Cardiac muscle cell (in vitro differentiated cells and primary cell): ENCODE results near the gene STRIT1. TPM values are rescaled to one million over a fixed set of nuclear protein-coding genes. Genes with fewer than 3 reads are reported as not detected.

Source experiments
- DNase-seq, 2 donors: peaks; one replicate each; pipeline versions ENCODE4 v3.0.0 to v3.0.0-alpha.2; 2010 to 2017; ENCODE audit warnings: low read depth in 1 of 2, low spot score in 1 of 2
- H3K27ac ChIP-seq: fragments of 200-600 bp; sonication (generic); 2 replicates; pipeline ENCODE4 v1.5.1; 2016
- H3K27me3 ChIP-seq: fragments of 200-600 bp; sonication (generic); 2 replicates; pipeline ENCODE4 v1.6.0; 2016; ENCODE audit warnings: control low read depth
- H3K36me3 ChIP-seq: fragments of 200-600 bp; sonication (generic); 2 replicates; pipeline ENCODE4 v1.5.1; 2016; ENCODE audit warnings: control low read depth
- H3K4me1 ChIP-seq: fragments of 200-600 bp; sonication (generic); 2 replicates; pipeline ENCODE4 v1.8.1; 2017; ENCODE audit warnings: low read depth, mild to moderate bottlenecking, mixed run types
- H3K4me3 ChIP-seq: fragments of 200-600 bp; sonication (generic); 2 replicates; pipeline ENCODE4 v1.5.1; 2016; ENCODE audit warnings: mild to moderate bottlenecking
- H3K9me3 ChIP-seq: fragments of 200-600 bp; sonication (generic); 2 replicates; pipeline ENCODE4 v1.5.1; 2017; ENCODE audit warnings: low read depth, mild to moderate bottlenecking, control low read depth
- CTCF ChIP-seq: IDR thresholded peaks from 2 replicates; pipeline ENCODE4 v1.5.1; 2012; ENCODE audit warnings: low read depth, mild to moderate bottlenecking, low read length
- polyA plus RNA-seq: library from polyadenylated mRNA; unstranded; fragments of >200 nt; fragmentation: Nextera tagmentation; extraction: Ambion mirVana; gene quantifications from 2 replicates; pipeline ENCODE4 v1.2.1, GENCODE V29; 2016
- total RNA-seq: library from RNA; depleted of rRNA; stranded (reverse); fragments of >200 nt; gene quantifications from 2 replicates; pipeline ENCODE4 v1.2.3, GENCODE V29; 2016

STRIT1 gene
- total and polyA plus RNA-seq, 2 experiments from 2014 or later: not detected

GRCh38 chr3:155334215-155334913 lies 40.9 kb upstream of the STRIT1 start:
- H3K9me3 ChIP-seq: no peaks in the 10 kb centered on the region
- H3K27ac ChIP-seq: no peak overlapping the region
- H3K27me3 ChIP-seq: no peaks in the 10 kb centered on the region
- no peak for DNase-seq
- no peak for TF ChIP-seq CTCF
- H3K4me1 ChIP-seq: no peaks in the 10 kb centered on the region
- H3K4me3 ChIP-seq: no peak overlapping the region
- H3K36me3 ChIP-seq: no peaks in the 10 kb centered on the region

DNA sequence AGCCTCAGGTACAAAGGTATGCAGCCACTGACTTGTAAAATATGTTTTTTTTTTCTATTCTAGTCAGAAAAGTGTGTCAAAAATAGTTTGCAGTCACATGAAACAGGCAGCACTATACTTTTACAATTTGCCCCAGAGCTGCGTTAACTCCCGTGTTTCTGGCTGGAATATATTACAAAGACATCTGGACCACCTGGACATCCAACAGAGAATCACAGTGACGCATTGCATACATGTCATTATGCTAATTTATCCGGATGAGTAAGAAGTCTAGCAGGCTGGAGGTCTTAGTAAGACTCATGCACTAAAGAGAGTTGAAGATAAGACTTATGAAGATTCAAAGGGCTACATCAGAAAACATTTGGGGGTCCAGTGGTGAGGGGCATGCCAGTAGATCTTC lies 39.2 kb upstream of the STRIT1 start:
- Histone ChIP-seq H3K27ac (no peak overlapping the region), H3K27me3 (no peaks in the 10 kb centered on the region), H3K4me1 (no peaks in the 10 kb centered on the region), H3K4me3 (no peak overlapping the region), H3K9me3 (no peaks in the 10 kb centered on the region), H3K36me3 (no peaks in the 10 kb centered on the region)
- TF ChIP-seq CTCF: no peak
- DNase-seq: no peak

GRCh38 chr3:155331078-155331477 lies 37.6 kb upstream of the STRIT1 start:
- Histone ChIP-seq H3K4me1 (no peaks in the 10 kb centered on the region), H3K36me3 (no peaks in the 10 kb centered on the region), H3K9me3 (no peaks in the 10 kb centered on the region), H3K4me3 (no peak overlapping the region), H3K27ac (no peak overlapping the region), H3K27me3 (no peaks in the 10 kb centered on the region)
- no peak for TF ChIP-seq CTCF
- DNase-seq: no peak

GRCh38 chr3:155330370-155330769 lies 36.9 kb upstream of the STRIT1 start:
- no peak for DNase-seq
- Histone ChIP-seq H3K27me3 (no peaks in the 10 kb centered on the region), H3K36me3 (no peaks in the 10 kb centered on the region), H3K9me3 (no peaks in the 10 kb centered on the region), H3K27ac (no peak overlapping the region), H3K4me3 (no peak overlapping the region), H3K4me1 (no peaks in the 10 kb centered on the region)
- no peak for TF ChIP-seq CTCF

DNA sequence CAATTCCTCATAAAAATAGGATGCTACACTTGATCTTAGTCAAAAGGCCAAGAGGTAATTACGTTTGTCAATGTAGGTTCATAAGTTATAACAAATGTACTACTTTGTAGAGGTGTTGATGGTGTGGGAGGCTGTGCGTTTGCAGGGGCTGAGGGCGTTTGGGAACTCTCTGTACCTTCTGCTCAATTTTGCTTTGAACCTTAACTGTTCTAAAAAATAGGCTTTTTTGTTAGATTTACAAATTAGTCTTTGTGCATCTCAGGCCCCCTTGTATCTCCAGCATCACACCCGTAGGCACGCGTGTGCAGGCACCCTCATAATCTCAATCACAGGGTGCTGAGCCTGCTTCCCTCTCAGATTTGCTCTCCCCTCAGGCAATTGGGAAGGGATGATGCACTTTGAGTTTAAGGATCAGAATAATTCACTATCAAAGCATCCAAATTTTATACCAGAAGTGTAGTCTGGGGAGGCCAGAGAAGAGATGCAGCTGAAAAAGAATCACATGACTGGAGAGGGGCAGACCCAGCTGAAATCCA lies 36.1 kb upstream of the STRIT1 start:
- H3K9me3 ChIP-seq: no peaks in the 10 kb centered on the region
- TF ChIP-seq CTCF: no peak
- H3K4me1 ChIP-seq: no peaks in the 10 kb centered on the region
- H3K4me3 ChIP-seq: no peak overlapping the region
- DNase-seq: no peak
- no peak overlapping the region for H3K27ac ChIP-seq
- no peaks in the 10 kb centered on the region for H3K27me3 ChIP-seq
- no peaks in the 10 kb centered on the region for H3K36me3 ChIP-seq
